GM19239 (cell line): Measurements from ENCODE around the gene TBCA.

Experiments used
- DNase-seq: peaks from one replicate; pipeline ENCODE4 v3.0.0; 2011; ENCODE audit warnings: low spot score; ENCODE audit not compliant: insufficient read length
- FAIRE-seq: peaks from 2 replicates; lab custom pipeline; 2011; peaks lifted over from hg19 to GRCh38; lab: Jason Lieb, UNC

Gene TBCA

DNA sequence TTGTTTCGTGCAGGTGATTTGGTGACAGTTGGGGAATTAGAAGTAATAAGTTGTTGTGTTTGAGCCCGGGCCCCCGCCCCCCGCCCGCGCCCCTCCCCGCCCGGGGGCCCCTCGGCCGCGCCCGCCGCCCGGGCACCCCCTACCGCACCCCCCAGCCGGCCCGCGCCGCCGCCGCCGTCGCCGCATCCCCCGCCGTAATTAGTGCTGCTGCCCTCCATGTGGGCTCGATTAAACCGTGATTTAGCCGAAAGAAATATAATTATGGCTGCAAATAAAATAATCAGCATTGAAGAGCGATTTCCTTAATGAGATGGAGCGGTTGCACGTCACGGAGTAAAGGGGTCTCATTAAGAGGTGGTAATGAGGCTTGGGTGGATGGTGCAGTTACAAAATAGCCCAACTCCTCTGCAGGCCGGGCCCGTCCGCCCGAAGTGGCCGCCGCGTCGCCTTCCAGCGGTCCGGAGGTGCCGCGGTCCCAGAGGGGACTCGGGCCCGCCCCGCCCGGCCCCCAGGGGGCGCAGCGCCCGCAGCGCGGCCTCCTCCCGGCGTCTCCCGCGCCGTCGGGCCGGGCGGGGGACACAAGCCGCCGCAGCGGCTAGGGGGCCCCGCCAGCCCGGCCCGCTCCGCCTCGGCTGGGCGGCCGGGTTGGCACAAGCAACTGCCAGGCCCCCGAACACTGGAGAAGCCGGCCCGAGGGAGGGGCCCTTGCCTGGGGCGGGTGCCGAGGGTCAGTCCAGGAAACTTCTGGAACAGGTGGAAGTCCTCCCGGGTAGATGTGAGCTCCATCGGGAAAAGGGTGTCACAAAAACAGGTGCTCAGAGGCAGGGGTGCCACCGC lies 130.8 kb downstream of the TBCA start:
- FAIRE-seq = peak; percentile 44
- peak; percentile 87 for DNase-seq

GRCh38 chr5:77644371-77645157 lies 131.6 kb downstream of the TBCA start:
- DNase-seq (no peak), FAIRE-seq (no peak)

GRCh38 chr5:77643654-77644370 lies 132.3 kb downstream of the TBCA start:
- FAIRE-seq = no peak

GRCh38 chr5:77642738-77643653 lies 133.1 kb downstream of the TBCA start:
- DNase-seq = no peak

More at GRCh38 chr5:77643654-77644370, 132.3 kb downstream of the TBCA start:
- no peak for DNase-seq

DNA sequence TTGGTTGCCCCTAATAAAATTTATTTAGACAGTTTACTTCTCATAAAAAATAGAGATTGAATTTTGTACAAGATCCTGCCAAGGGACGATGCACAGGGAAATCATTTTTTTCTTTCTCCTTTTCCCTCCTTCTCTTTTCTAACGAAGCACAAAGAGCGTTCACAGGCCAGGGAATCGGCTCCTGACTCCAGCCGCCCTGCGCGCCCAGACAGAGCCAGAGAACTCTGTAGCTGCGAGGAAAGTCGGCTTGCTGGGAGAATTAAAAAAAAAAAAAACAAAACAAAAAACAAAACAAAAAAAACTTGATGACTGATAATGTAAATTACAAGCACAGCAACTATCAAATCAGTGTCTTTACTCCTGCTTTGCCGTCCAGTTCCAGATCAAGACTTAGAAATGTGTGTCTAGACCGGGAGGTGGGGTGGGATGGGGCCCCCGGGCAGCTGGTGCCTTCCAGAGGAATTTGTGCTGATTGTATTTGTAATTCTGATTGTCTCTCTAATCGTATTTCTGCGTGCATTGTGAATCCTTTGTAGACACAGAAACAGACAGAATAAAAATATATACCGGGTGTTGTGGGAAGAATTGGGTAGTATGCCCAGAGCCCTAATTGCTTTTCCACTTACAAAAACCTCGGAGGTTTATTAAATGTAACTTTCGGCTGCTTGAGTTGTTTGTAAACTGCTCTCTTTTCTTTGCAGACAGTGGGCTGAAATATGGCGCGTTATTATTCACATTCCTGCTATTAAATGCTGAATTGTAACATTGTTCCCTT lies 134.0 kb downstream of the TBCA start:
- FAIRE-seq = no peak

More at GRCh38 chr5:77642738-77643653, 133.1 kb downstream of the TBCA start:
- FAIRE-seq = no peak

DNA sequence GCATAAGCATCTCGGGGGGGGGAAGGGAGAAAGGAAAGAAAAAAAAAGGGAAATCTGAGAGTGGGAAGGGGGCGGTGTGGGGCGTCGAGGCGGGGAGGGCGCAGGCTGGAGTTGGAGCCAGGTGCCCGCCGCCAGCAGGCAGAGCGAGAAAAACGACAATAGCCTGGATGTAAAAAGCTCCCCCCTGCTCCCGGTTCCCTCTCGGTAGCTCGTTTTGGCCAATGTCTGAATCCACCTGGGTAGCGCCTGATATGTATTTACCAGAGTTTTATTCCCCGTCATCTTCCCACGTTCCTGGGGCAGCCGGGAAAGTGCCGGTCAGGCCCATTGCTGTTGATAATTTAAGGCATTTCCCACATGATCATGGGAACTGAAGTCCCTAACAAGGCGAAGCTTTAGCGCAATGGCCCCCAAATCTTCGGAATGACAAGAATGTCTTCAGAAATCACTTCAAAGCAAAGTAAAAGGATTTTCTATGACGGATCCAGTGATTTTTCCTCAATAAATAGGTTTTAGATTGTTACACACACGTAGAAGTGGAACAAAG lies 134.7 kb downstream of the TBCA start:
- FAIRE-seq (no peak), DNase-seq (no peak)

More for the DNA sequence above, 134.0 kb downstream of the TBCA start:
- DNase-seq = no peak
